GM23338 (cell line): ENCODE results near the gene FOXP1.

Source experiments
- EZH2 ChIP-seq: fragments of 200-600 bp; sonication (generic); IDR thresholded peaks from one replicate; pipeline ENCODE4 v1.8.0; 2017; ENCODE audit warnings: antibody characterized with exemption, mild to moderate bottlenecking, low read depth; ENCODE audit not compliant: unreplicated experiment
- JUNB ChIP-seq: IDR thresholded peaks from one replicate; pipeline ENCODE4 v1.6.1; 2016; ENCODE audit warnings: antibody characterized with exemption; ENCODE audit not compliant: unreplicated experiment
- POLR2AphosphoS5 ChIP-seq: IDR thresholded peaks from 2 replicates; pipeline ENCODE4 v1.6.1; 2016; ENCODE audit warnings: antibody characterized with exemption, low read depth
- STAT1 ChIP-seq: IDR thresholded peaks from one replicate; pipeline ENCODE4 v1.6.1; 2016; ENCODE audit warnings: antibody characterized with exemption; ENCODE audit not compliant: unreplicated experiment
- TF ChIP-seq, protein P1 (sequence below), 2 experiments: fragments of 200-600 bp in 1 of 2; sonication (generic) in 1 of 2; conservative IDR thresholded peaks; 2 replicates each; pipeline versions ENCODE4 v1.5.1 to v1.6.1; 2016 to 2017; ENCODE audit warnings: antibody characterized with exemption in 2 of 2, low read depth in 2 of 2, mild to moderate bottlenecking in 2 of 2, moderate library complexity in 1 of 2
- TF ChIP-seq, protein P2 (sequence below): IDR thresholded peaks from one replicate; pipeline ENCODE4 v1.6.1; 2018; ENCODE audit warnings: antibody characterized with exemption; ENCODE audit not compliant: unreplicated experiment

DNA sequence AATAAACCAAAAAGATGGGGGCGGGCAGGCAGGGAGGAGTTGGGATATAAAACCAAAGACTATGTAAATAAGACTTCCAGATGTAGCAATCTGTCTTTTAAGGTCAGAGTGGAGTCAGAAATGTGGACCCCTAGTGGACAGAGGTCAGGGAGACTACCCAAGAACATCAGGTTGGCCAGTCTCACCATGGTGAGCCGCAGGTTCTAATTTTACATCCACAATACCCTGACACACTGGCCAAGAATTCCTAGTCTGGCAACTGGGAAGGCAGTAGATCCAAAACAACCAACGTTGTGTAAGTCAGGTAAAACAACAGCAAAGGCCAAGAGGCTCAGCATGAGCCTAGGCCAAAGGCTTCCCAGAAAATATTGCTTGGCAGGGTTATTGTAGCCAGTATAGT is 203.4 kb downstream of the FOXP1 start:
- TF ChIP-seq STAT1 = no peak
- TF ChIP-seq, protein P1, sequence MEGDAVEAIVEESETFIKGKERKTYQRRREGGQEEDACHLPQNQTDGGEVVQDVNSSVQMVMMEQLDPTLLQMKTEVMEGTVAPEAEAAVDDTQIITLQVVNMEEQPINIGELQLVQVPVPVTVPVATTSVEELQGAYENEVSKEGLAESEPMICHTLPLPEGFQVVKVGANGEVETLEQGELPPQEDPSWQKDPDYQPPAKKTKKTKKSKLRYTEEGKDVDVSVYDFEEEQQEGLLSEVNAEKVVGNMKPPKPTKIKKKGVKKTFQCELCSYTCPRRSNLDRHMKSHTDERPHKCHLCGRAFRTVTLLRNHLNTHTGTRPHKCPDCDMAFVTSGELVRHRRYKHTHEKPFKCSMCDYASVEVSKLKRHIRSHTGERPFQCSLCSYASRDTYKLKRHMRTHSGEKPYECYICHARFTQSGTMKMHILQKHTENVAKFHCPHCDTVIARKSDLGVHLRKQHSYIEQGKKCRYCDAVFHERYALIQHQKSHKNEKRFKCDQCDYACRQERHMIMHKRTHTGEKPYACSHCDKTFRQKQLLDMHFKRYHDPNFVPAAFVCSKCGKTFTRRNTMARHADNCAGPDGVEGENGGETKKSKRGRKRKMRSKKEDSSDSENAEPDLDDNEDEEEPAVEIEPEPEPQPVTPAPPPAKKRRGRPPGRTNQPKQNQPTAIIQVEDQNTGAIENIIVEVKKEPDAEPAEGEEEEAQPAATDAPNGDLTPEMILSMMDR (conservative IDR thresholded peaks at IDR 0.05; ENCODE audit: low read depth in 2 of 2) = peak; percentile 50 to 56
- no peak for TF ChIP-seq EZH2
- TF ChIP-seq POLR2AphosphoS5 = no peak
- TF ChIP-seq, protein P2, sequence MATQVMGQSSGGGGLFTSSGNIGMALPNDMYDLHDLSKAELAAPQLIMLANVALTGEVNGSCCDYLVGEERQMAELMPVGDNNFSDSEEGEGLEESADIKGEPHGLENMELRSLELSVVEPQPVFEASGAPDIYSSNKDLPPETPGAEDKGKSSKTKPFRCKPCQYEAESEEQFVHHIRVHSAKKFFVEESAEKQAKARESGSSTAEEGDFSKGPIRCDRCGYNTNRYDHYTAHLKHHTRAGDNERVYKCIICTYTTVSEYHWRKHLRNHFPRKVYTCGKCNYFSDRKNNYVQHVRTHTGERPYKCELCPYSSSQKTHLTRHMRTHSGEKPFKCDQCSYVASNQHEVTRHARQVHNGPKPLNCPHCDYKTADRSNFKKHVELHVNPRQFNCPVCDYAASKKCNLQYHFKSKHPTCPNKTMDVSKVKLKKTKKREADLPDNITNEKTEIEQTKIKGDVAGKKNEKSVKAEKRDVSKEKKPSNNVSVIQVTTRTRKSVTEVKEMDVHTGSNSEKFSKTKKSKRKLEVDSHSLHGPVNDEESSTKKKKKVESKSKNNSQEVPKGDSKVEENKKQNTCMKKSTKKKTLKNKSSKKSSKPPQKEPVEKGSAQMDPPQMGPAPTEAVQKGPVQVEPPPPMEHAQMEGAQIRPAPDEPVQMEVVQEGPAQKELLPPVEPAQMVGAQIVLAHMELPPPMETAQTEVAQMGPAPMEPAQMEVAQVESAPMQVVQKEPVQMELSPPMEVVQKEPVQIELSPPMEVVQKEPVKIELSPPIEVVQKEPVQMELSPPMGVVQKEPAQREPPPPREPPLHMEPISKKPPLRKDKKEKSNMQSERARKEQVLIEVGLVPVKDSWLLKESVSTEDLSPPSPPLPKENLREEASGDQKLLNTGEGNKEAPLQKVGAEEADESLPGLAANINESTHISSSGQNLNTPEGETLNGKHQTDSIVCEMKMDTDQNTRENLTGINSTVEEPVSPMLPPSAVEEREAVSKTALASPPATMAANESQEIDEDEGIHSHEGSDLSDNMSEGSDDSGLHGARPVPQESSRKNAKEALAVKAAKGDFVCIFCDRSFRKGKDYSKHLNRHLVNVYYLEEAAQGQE = no peak
- TF ChIP-seq JUNB = no peak
